Suppressor macrophage treated with lipopolysaccharide for 4 hours (primary cell): ENCODE results near the gene ARHGDIA.

Source experiments
- DNase-seq: peaks from one replicate; pipeline ENCODE4 v3.0.0-alpha.2; 2020

ARHGDIA gene

GRCh38 chr17:81885869-81886548, 14.9 kb upstream of the ARHGDIA start:
- peak; percentile 72 for DNase-seq

- DNase-seq: no peak
Observed at GRCh38 chr17:81885454-81885853, 14.3 kb upstream of the ARHGDIA start.

GRCh38 chr17:81884968-81885367, 13.8 kb upstream of the ARHGDIA start:
- DNase-seq: no peak

GRCh38 chr17:81884520-81884919, 13.4 kb upstream of the ARHGDIA start:
- no peak for DNase-seq

GRCh38 chr17:81879121-81879520, 8.0 kb upstream of the ARHGDIA start:
- DNase-seq: no peak

- no peak for DNase-seq
Observed at GRCh38 chr17:81878294-81878693, 7.2 kb upstream of the ARHGDIA start.

GRCh38 chr17:81877569-81877968, 6.4 kb upstream of the ARHGDIA start:
- no peak for DNase-seq

- peak; percentile 98 for DNase-seq
Observed at GRCh38 chr17:81871387-81872230, 472 bp upstream of the ARHGDIA start.

GRCh38 chr17:81870131-81870980, 781 bp downstream of the ARHGDIA start:
- peak; percentile 66 for DNase-seq

- no peak for DNase-seq
Observed at GRCh38 chr17:81869221-81870130, 1.7 kb downstream of the ARHGDIA start.

GRCh38 chr17:81868674-81869220, 2.4 kb downstream of the ARHGDIA start:
- no peak for DNase-seq

- DNase-seq: no peak
Observed at GRCh38 chr17:81867991-81868673, 3.0 kb downstream of the ARHGDIA start.

- DNase-seq: no peak
Observed at GRCh38 chr17:81867170-81867990, 3.8 kb downstream of the ARHGDIA start.

- DNase-seq: no peak
Observed at GRCh38 chr17:81866440-81867169, 4.5 kb downstream of the ARHGDIA start.

- no peak for DNase-seq
Observed at GRCh38 chr17:81865733-81866439, 5.3 kb downstream of the ARHGDIA start.

- no peak for DNase-seq
Observed at GRCh38 chr17:81865358-81865732, 5.8 kb downstream of the ARHGDIA start.

- no peak for DNase-seq
Observed at GRCh38 chr17:81863833-81864768, 7.0 kb downstream of the ARHGDIA start.

- no peak for DNase-seq
Observed at GRCh38 chr17:81863123-81863675, 7.9 kb downstream of the ARHGDIA start.
